ENCODE results near the gene CLDN4. TPM values are rescaled to one million over a fixed set of nuclear protein-coding genes. Genes with fewer than 3 reads are reported as not detected.

CLDN4 gene
- total and polyA plus RNA-seq, 9 of the 15 experiments (the other 6 are each of a cell fraction or from before 2014, with no cell fraction given) = 0.05 to 0.60 (median 0.06) TPM; not detected in 3

- FAIRE-seq (no peak), ATAC-seq (no peak), DNase-seq (ENCODE audit: extremely low read depth in 1 of 4, low spot score in 3 of 4) (no peak)
- Histone ChIP-seq H3K9ac (ENCODE audit: insufficient read depth in 1 of 2, low read depth in 2 of 2, low read length in 2 of 2) (peak overlapping the region in 1 of 2 experiments; percentile 1; a peak in 1 of 4 replicates), H4K20me1 (replicated peaks; ENCODE audit: control insufficient read depth, insufficient read depth, low read length) (no peaks in the 10 kb centered on the region), H3K36me3 (ENCODE audit: control insufficient read depth, insufficient read depth, low read length) (no peaks in the 10 kb centered on the region), H2AFZ (ENCODE audit: low read depth, low read length) (peak overlapping the region; percentile 44; the same call in 1 of the 2 replicates), H3K27ac (ENCODE audit: extremely low read depth, low read depth, low read length) (no peak overlapping the region), H3K4me2 (ENCODE audit: insufficient read depth, low read length) (no peak overlapping the region), H3K4me3 (no peak overlapping the region), H3K79me2 (ENCODE audit: control insufficient read depth, insufficient read depth, low read length) (no peaks in the 10 kb centered on the region), H3K27me3 (ENCODE audit: control insufficient read depth in 2 of 2, insufficient read depth in 2 of 2, low read length in 2 of 2) (no peaks in the 10 kb centered on the region), H3K9me3 (replicated peaks; ENCODE audit: control insufficient read depth, insufficient read depth, low read depth, low read length) (no peaks in the 10 kb centered on the region), H3K9me1 (ENCODE audit: control insufficient read depth, insufficient read depth, low read length) (no peaks in the 10 kb centered on the region), H3K4me1 (replicated peaks in 1 of 2; ENCODE audit: control insufficient read depth in 2 of 2, insufficient read depth in 2 of 2, low read length in 2 of 2) (peaks cover 0 to 10% of the 10 kb centered on the region in 2 experiments; a peak in 2 of 5 replicates)
- in situ Hi-C loops (cut with MboI) (no loop called here), intact Hi-C loops (cut with micrococcal nuclease) (no loop called here)
- POLR2A ChIA-PET = interaction anchor here (0.6 to 1.1 kb wide), 3 partner anchors 20 to 646 kb away, joined by 3 to 5 read pairs (median 3); no protein-coding TSS in a partner anchor
- TF ChIP-seq ETV6 (IDR thresholded peaks at IDR 0.05; ENCODE audit: borderline replicate concordance in 1 of 2, low read depth in 2 of 2, low read length in 1 of 2) = no peak
- TF ChIP-seq ETV6 (CRISPR knock-in tag; IDR thresholded peaks at IDR 0.05; ENCODE audit: borderline replicate concordance) = no peak
- TF ChIP-seq MYC (IDR thresholded peaks at IDR 0.05; ENCODE audit: low read depth, low read length) = no peak
- no peak for TF ChIP-seq MYC (CRISPR knock-in tag; IDR thresholded peaks at IDR 0.05; ENCODE audit: borderline replicate concordance, low read depth)
- no peak for TF ChIP-seq PKNOX1 (IDR thresholded peaks at IDR 0.05)
- TF ChIP-seq CREB3 (tag; conservative IDR thresholded peaks at IDR 0.05; ENCODE audit: low read depth) = no peak
- 0 out of 2 replicates have a peak, but pooled peaks have one; percentile 50 for TF ChIP-seq ATF3 (IDR thresholded peaks at IDR 0.05)
- no peak for TF ChIP-seq ATF3 (CRISPR knock-in tag; conservative IDR thresholded peaks at IDR 0.05)
- no peak for TF ChIP-seq POLR2A (conservative IDR thresholded peaks at IDR 0.05)
- TF ChIP-seq PURB (CRISPR knock-in tag; IDR thresholded peaks at IDR 0.05; ENCODE audit: low read depth) = no peak
- no peak for TF ChIP-seq ZEB2 (IDR thresholded peaks at IDR 0.05)
- TF ChIP-seq PRMT5 (CRISPR knock-in tag; IDR thresholded peaks at IDR 0.05) = no peak
- CTCF ChIA-PET (ENCODE audit: low intra/inter-chr PET ratio) = no interaction called here
- WGBS (ENCODE audit: insufficient coverage, low coverage, missing lambda C conversion rate) = 63% methylated on average over 21 of the region's 21 CpGs
- BruUV-seq (replicated peaks) = no TSS peak
Observed at GRCh38 chr7:73809467-73809951, 21.3 kb upstream of the CLDN4 start.

Measured in K562 (cell line).